Body of pancreas (tissue), 4 donors: ENCODE results near the gene GNAO1. TPM values are rescaled to one million over a fixed set of nuclear protein-coding genes. Genes with fewer than 3 reads are reported as not detected.
A peak's percentile ranks its signal among the peaks of the same experiment; 100 is the strongest.

Experiments used
- ATAC-seq: fragments of 150-250 bp; one replicate; pipeline ENCODE4 v1.9.1; 2016
- DNase-seq, 4 donors: peaks; one replicate each; pipeline ENCODE4 v3.0.0-alpha.2; 2019
- H3K27ac ChIP-seq, 4 donors: fragments of 200-600 bp; sonication (generic); 1 replicate in 3 of 4; 2 replicates in 1 of 4; pipeline versions ENCODE4 v1.5.1 to v1.6.1; 2016 to 2019; ENCODE audit warnings: mild to moderate bottlenecking in 1 of 4, mixed read lengths in 1 of 4, moderate library complexity in 1 of 4
- H3K27me3 ChIP-seq, 2 donors: fragments of 200-600 bp; sonication (generic); one replicate each; pipeline ENCODE4 v1.6.0; 2016; ENCODE audit warnings: mild to moderate bottlenecking in 1 of 2
- H3K36me3 ChIP-seq, 2 donors: fragments of 200-600 bp; sonication (generic); replicated peaks in 1 of 2; 2 replicates each; pipeline ENCODE4 v1.5.1; 2016; ENCODE audit warnings: low read depth in 2 of 2; ENCODE audit not compliant: insufficient read depth in 1 of 2
- H3K4me1 ChIP-seq: fragments of 200-600 bp; sonication (generic); one replicate; pipeline ENCODE4 v1.6.0; 2016
- H3K4me3 ChIP-seq, 2 donors: fragments of 200-600 bp; sonication (generic); 1 replicate in 1 of 2; 2 replicates in 1 of 2; pipeline ENCODE4 v1.5.1; 2016 to 2019
- H3K9me3 ChIP-seq, 3 donors: fragments of 200-600 bp; sonication (generic); 1 replicate in 2 of 3; 2 replicates in 1 of 3; pipeline ENCODE4 v1.5.1; 2016
- CTCF ChIP-seq, 7 experiments: fragments of 450-650 bp in 4 of 7; fragments of 200-600 bp in 3 of 7; sonication (generic) in 3 of 7; IDR thresholded peaks; one replicate each; pipeline ENCODE4 v1.5.1; 2016 to 2019; ENCODE audit warnings: antibody characterized with exemption in 7 of 7
- POLR2A ChIP-seq, 3 donors: fragments of 450-650 bp; IDR thresholded peaks; one replicate each; pipeline ENCODE4 v1.6.1; 2016; ENCODE audit warnings: antibody characterized with exemption in 3 of 3, mild to moderate bottlenecking in 2 of 3
- WGBS, 2 donors: methylation state at CpG; one replicate each; pipeline ENCODE4 v1.1.5; 2017; 5-methylcytosine and 5-hydroxymethylcytosine counted together
- intact Hi-C: fragments of 100-400 bp; cut with DNase I; formaldehyde crosslinking; loops from one replicate; pipeline ENCODE4 v1.15.1; 2023
- total RNA-seq, 2 donors: library from RNA; depleted of rRNA; stranded (reverse); fragments of >200 nt; gene quantifications; one replicate each; pipeline ENCODE4 v1.1.0, GENCODE V29; 2016

Gene GNAO1
- total RNA-seq, 2 donors from 2014 or later = 1.6 to 3.0 TPM

GRCh38 chr16:56279914-56280313 lies 88.6 kb downstream of the GNAO1 start:
- no peaks in the 10 kb centered on the region for H3K9me3 ChIP-seq
- TF ChIP-seq CTCF (IDR thresholded peaks at IDR 0.05) = no peak
- TF ChIP-seq POLR2A (IDR thresholded peaks at IDR 0.05) = no peak
- H3K4me1 ChIP-seq = no peaks in the 10 kb centered on the region
- ATAC-seq (no peak), DNase-seq (no peak)
- intact Hi-C loops = no loop called here
- no peak overlapping the region for H3K27ac ChIP-seq
- WGBS, 2 donors = 86 to 89% methylated on average over 2 of the region's 2 CpGs
- no peak overlapping the region for H3K4me3 ChIP-seq
- no peaks in the 10 kb centered on the region for H3K27me3 ChIP-seq
- no peaks in the 10 kb centered on the region for H3K36me3 ChIP-seq

GRCh38 chr16:56281249-56281805 lies 90.0 kb downstream of the GNAO1 start:
- no peaks in the 10 kb centered on the region for H3K36me3 ChIP-seq
- no peak overlapping the region for H3K27ac ChIP-seq
- H3K4me1 ChIP-seq = no peaks in the 10 kb centered on the region
- H3K9me3 ChIP-seq = no peaks in the 10 kb centered on the region
- DNase-seq (no peak), ATAC-seq (no peak)
- H3K27me3 ChIP-seq = no peaks in the 10 kb centered on the region
- TF ChIP-seq CTCF (IDR thresholded peaks at IDR 0.05) (peak in 1 of 7 experiments; percentile 4), POLR2A (IDR thresholded peaks at IDR 0.05) (no peak)
- intact Hi-C loops = no loop called here
- 82 to 86% methylated on average over 2 of the region's 2 CpGs for WGBS, 2 donors
- no peak overlapping the region for H3K4me3 ChIP-seq

- Histone ChIP-seq H3K27ac (no peak overlapping the region), H3K36me3 (no peaks in the 10 kb centered on the region), H3K27me3 (no peaks in the 10 kb centered on the region), H3K4me1 (no peaks in the 10 kb centered on the region), H3K4me3 (no peak overlapping the region), H3K9me3 (no peaks in the 10 kb centered on the region)
- TF ChIP-seq CTCF (IDR thresholded peaks at IDR 0.05) (no peak), POLR2A (IDR thresholded peaks at IDR 0.05) (no peak)
- ATAC-seq (no peak), DNase-seq (no peak)
- intact Hi-C loops = no loop called here
- WGBS, 2 donors = 58 to 76% methylated on average over 3 of the region's 3 CpGs
Measured at GRCh38 chr16:56282451-56282850, 91.2 kb downstream of the GNAO1 start.

- intact Hi-C loops = no loop called here
- no peak for ATAC-seq
- WGBS, 2 donors = 69 to 79% methylated on average over 2 of the region's 2 CpGs
Measured at GRCh38 chr16:56284521-56284920, 93.2 kb downstream of the GNAO1 start.

More at GRCh38 chr16:56284521-56284920, 93.2 kb downstream of the GNAO1 start:
- Histone ChIP-seq H3K27me3 (no peaks in the 10 kb centered on the region), H3K36me3 (no peaks in the 10 kb centered on the region), H3K27ac (no peak overlapping the region), H3K4me1 (no peaks in the 10 kb centered on the region), H3K9me3 (no peaks in the 10 kb centered on the region), H3K4me3 (no peak overlapping the region)
- no peak for DNase-seq
- TF ChIP-seq POLR2A (IDR thresholded peaks at IDR 0.05) (no peak), CTCF (IDR thresholded peaks at IDR 0.05) (no peak)
